GM12892 (cell line): Measurements from ENCODE around the gene CTSK.

Source experiments
- POLR2A ChIP-seq: IDR thresholded peaks from 2 replicates; pipeline ENCODE4 v1.6.1; 2011; ENCODE audit warnings: low read depth, low read length, control low read depth
- POLR2AphosphoS5 ChIP-seq: IDR thresholded peaks from 2 replicates; pipeline ENCODE4 v1.6.1; 2011; ENCODE audit warnings: low read depth, low read length, control low read depth
- TAF1 ChIP-seq: IDR thresholded peaks from 2 replicates; pipeline ENCODE4 v1.6.1; 2011; ENCODE audit warnings: low read depth, mild to moderate bottlenecking, control low read depth, low read length, borderline replicate concordance

GRCh38 chr1:150789396-150789795 is 18.7 kb downstream of the CTSK start:
- TF ChIP-seq POLR2A, result no peak
- TF ChIP-seq POLR2AphosphoS5, result no peak
- TF ChIP-seq TAF1, result no peak
